Ovary (tissue), 3 donors: Measurements from ENCODE around the gene SLC44A1.

Experiments
- CTCF ChIP-seq, 3 donors: fragments of 450-650 bp in 2 of 3; fragments of 200-600 bp in 1 of 3; IDR thresholded peaks; one replicate each; pipeline versions ENCODE4 v1.5.1 to v1.8.0; 2016 to 2022; ENCODE audit warnings: antibody characterized with exemption in 3 of 3, mild to moderate bottlenecking in 1 of 3
- EP300 ChIP-seq: sonication (generic); formaldehyde crosslinking; IDR thresholded peaks from one replicate; pipeline ENCODE4 v1.6.1; 2017; ENCODE audit warnings: antibody characterized with exemption
- POLR2A ChIP-seq: fragments of 450-650 bp; IDR thresholded peaks from one replicate; pipeline ENCODE4 v1.6.1; 2017; ENCODE audit warnings: antibody characterized with exemption, mild to moderate bottlenecking, moderate library complexity
- donor health status: DM: no; HTN: no; CAD: no.

DNA sequence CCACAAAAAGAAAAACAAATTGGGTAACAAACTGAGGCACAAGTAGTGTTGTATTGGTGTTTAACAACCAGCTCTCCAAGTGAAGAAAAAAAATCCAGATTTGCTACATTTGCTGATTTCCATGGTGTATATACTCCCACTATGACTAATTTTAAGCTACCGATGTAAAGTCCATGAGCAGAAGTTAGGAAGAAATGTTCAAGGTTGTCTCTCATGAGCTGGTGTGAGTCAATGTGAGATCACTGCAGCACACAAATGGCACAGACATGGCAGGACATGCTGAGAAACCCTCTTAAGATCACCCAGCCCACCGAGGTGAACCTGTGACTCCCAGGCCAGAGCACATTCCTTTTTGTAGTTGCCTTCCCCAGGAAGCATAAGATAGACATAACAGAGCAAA is 36.2 kb downstream of the SLC44A1 start:
- TF ChIP-seq CTCF (IDR thresholded peaks at IDR 0.05) = no peak
- no peak for TF ChIP-seq EP300
- TF ChIP-seq POLR2A = no peak
